ENCODE measurements around the gene GDPGP1. TPM values are rescaled to one million over a fixed set of nuclear protein-coding genes. Genes with fewer than 3 reads are reported as not detected.

Gene GDPGP1, protein sequence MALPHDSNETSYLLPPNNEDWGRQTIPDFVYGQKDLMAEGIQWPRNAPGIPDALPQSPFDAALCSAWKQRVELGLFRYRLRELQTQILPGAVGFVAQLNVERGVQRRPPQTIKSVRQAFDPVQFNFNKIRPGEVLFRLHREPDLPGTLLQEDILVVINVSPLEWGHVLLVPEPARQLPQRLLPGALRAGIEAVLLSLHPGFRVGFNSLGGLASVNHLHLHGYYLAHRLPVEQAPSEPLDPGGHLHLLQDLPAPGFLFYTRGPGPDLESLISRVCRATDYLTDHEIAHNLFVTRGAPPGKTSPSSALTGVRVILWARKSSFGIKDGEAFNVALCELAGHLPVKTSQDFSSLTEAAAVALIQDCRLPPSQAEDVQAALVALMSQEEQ
- total RNA-seq, result 10 to 100 TPM; 10.8 to 11.2 TPM

DNA sequence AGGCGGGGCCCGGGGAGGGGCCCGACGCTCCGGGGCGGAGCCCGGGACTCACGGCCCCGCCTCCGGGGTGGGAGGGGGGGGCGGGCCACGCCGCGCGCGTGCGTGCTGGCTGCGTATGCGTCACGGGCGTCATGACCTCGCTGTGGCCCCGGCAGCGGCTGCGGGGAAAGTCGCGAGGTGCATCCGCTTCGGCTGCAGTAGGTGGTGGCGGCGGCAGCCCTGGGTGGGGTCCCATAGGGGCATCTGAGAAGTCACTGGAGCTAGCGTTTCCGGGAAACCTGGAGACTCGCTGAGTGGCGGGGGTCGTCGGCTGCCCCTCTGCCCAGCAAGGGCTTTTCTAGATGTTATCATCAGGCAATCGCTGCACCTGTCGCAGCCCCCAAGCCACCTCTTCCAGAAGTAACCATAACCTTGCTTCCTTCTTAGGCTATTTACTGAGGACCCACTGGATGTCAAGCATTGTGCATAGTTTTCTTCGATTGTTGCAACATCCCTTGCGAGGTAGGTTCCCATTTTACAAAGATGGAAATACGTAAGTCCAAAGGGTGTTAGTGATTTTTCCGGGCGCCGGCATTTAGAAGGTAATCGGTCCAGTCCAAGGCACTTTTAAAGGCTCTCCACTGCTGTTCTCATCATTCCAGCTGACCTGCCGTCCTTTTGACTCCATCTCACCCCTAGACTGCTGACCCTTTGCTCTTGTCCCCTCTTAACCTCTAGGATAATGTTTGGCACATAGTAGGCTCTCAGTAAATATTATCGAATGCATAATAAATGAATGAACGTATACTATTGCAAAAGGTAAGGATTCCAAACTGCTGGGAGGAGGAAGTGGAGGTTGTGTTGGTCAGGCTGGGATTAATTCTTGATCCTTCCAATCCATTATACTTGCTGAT lies at the start of gene GDPGP1:
TSS of gene GDPGP1 (plus strand) at position 114 of the 893 bp plus-strand sequence. CDS start 6,700 bp downstream, outside the sequence.

DNA sequence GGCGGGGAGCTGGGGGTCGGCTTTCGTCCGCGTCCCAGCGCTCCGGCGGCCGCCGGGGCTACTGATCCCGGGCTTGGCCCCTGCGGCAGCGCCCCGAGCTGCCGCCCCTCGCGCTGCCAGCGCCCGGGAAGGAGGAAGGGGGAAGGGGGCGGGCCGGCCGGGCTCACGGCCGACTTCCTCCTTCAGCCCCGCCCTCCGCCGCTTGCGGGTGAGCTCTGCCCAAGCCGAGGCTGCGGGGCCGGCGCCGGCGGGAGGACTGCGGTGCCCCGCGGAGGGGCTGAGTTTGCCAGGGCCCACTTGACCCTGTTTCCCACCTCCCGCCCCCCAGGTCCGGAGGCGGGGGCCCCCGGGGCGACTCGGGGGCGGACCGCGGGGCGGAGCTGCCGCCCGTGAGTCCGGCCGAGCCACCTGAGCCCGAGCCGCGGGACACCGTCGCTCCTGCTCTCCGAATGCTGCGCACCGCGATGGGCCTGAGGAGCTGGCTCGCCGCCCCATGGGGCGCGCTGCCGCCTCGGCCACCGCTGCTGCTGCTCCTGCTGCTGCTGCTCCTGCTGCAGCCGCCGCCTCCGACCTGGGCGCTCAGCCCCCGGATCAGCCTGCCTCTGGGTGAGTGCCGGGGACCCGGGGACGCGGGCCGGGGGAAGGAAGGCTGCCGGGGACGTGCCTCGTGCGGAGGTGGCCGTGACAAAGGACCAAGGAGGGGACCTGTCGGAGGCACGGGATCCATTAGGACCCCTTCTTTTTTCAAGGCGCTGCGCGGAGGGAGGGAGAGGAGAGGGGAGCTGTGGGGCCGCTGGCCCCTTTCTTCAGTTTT lies 32.7 kb upstream of the GDPGP1 start, which contains the start of gene SEMA4B:
TSS of gene SEMA4B (plus strand) at position 201 of the 814 bp plus-strand sequence. CDS start at position 450, 249 bp downstream.

DNA sequence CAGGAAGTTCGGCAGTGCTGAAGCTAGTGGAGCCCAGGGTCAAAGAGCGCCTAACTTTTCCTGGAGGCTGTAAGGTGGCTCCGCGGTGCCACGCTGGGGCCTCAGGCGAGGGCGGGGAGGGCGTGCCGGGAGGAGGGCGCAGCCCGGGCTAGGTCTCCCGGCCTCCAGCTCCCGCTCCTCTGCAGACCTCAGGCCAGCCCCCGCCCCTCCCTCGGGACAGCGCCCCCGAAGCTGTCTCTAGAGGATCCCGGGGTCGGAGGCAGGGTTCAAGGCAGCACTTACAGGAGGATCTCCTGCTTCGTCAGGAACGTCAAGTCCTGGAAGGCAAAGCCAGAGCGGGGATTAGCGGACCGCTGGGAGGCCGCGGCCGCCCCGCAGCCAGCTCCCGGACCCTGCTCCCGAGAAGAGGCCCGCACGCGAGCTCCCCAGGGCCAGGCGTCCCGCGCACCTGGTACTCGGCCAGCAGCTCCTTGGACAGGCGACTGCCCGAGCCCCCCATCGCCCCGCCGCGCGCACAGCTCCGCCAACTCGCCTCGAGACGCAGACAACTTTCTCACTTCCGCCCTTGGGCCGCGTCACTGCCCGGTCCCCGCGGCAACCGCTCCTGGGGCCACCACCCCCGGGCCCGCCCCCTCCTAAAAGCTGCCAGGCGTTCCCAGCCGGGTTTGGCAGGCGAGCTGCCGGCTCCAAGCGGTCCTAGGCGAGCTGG lies 468 bp upstream of the GDPGP1 start, which contains the start of gene CIB1:
TSS of gene CIB1 (minus strand) at position 555 of the 709 bp plus-strand sequence. CDS start at position 499, 56 bp downstream.

DNA sequence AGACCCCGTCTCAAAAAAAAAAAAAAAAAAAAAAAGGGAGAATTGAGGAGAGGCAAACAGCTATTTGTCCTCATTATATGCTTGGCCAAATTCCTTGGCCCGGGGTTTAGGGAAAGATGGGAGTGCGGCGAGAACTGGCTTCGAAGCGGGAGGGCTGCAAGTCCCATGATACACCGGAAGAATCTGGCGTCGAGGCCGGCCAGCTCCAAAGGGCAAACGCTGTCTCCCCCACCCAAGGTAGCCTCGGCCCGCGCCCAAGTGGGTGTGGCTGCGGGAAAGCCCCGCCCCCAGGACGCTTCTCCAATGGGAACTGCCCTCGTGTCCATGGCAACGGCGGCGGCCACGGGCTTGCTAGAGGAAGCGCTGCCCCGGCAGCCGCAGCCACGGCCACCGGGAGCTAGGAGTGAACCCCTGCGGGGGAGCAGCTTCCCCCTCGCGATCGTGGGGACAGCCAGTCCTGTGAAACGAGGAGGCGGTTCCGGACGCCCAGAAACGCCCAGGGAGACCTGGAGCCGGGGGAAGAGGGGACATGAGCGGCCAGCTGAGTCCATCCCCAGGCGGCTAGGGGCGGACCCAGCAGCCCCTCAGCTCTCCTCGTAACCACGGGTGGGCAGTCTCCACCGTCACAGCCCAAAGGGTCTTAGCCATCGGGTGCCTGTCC lies 15.3 kb downstream of the GDPGP1 start, which contains the start of gene TTLL13:
TSS of gene TTLL13 (plus strand) at position 354 of the 661 bp plus-strand sequence. CDS start 1,075 bp downstream, outside the sequence.

DNA sequence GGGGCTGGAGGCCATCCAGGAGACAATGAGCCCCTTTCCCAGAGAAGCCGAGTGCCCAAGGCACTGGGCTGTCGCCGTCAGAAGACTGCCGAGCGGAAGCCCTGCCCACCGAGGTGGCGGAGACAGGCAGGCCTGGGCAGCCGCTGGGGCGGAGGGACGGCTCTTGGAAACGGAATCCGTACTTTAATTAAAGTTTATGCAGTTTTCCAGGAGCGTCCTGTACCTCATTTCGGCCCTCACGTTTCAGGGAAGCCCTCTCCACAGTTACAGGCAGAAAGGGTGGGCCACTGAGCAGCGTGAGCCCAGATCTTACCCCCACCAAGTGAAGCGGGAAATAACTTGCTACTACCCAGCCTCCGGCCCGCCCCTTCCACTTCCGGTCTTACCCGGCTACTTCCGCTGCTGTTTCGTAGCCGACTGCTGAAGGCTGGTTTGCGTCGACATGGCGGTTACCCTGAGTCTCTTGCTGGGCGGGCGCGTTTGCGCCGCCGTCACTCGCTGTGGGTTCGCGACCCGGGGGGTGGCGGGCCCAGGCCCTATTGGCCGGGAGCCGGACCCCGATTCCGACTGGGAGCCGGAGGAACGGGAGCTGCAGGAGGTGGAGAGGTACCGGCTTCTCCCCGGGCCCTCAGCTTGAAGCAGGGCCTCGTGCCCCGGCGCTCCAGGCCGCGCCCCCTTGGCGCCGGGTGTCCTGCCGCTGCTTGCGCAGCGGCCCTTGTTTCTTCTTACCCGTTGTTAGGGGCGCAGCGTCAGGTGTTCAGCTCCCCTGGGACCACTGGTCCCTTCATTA lies 31.5 kb downstream of the GDPGP1 start, which contains the start of gene NGRN:
TSS of gene NGRN (plus strand) at position 402 of the 790 bp plus-strand sequence. CDS start at position 443, 41 bp downstream.

Other genes with a start within 250 kb of the GDPGP1 start
- gene ZNF710, start 232.9 kb upstream of the GDPGP1 start, total RNA-seq, result 10 to 100 TPM; 20.5 to 23.7 TPM
- gene IDH2, start 131.7 kb upstream of the GDPGP1 start, total RNA-seq, result 100 to 1,000 TPM; 208 to 213 TPM
- 10 to 100 TPM; 19.0 to 19.7 TPM for gene SEMA4B, start 32.9 kb upstream of the GDPGP1 start, total RNA-seq
- gene CIB1, start 268 bp upstream of the GDPGP1 start, total RNA-seq, result 10 to 100 TPM; 89.2 to 92.2 TPM
- gene TTLL13, start 15.3 kb downstream of the GDPGP1 start, total RNA-seq, result under 1 TPM; 0.20 to 0.34 TPM
- 10 to 100 TPM; 23.5 to 24.0 TPM for gene NGRN, start 31.5 kb downstream of the GDPGP1 start, total RNA-seq
- 1 to 10 TPM; 1.0 to 1.1 TPM for gene ZNF774, start 118.1 kb downstream of the GDPGP1 start, total RNA-seq
- gene IQGAP1, start 154.0 kb downstream of the GDPGP1 start, total RNA-seq, result 100 to 1,000 TPM; 197 to 201 TPM

All from activated naive CD4-positive, alpha-beta T cell treated with anti-CD3 and anti-CD28 coated beads, Interleukin-2, amount 10 ng/mL, durations not matched to agents 5 hours and 36 hours (primary cell).